HG03460 (cell line): ENCODE measurements around the gene KHSRP.
"Not testable (repeated sequence)": the region's sequence is repeated elsewhere in the genome, so short reads cannot be mapped to it uniquely, and the experiment has no call there.

Source experiments
- ATAC-seq: cut with Tn5 transposase; IDR thresholded peaks from one replicate; pipeline ENCODE4 v1.9.1; 2021; ENCODE audit not compliant: unreplicated experiment

The KHSRP gene

GRCh38 chr19:6421075-6422014 is 3.3 kb downstream of the KHSRP start:
- no peak for ATAC-seq

GRCh38 chr19:6418562-6418932 is 6.1 kb downstream of the KHSRP start:
- ATAC-seq = no peak

- ATAC-seq = no peak
Observed at GRCh38 chr19:6417713-6418561, 6.7 kb downstream of the KHSRP start.

GRCh38 chr19:6416658-6417405 is 7.8 kb downstream of the KHSRP start:
- ATAC-seq = no peak

- no peak for ATAC-seq
Observed at GRCh38 chr19:6415591-6416190, 8.9 kb downstream of the KHSRP start.

- ATAC-seq = no peak
Observed at GRCh38 chr19:6414793-6415590, 9.6 kb downstream of the KHSRP start.

- no peak for ATAC-seq
Observed at GRCh38 chr19:6413721-6414643, 10.6 kb downstream of the KHSRP start.

- ATAC-seq = no peak
Observed at GRCh38 chr19:6413291-6413690, 11.3 kb downstream of the KHSRP start.

- no peak for ATAC-seq
Observed at GRCh38 chr19:6412447-6413091, 12.0 kb downstream of the KHSRP start.

GRCh38 chr19:6412061-6412446 is 12.6 kb downstream of the KHSRP start:
- no peak for ATAC-seq

- ATAC-seq = no peak
Observed at GRCh38 chr19:6409346-6409745, 15.3 kb downstream of the KHSRP start.

GRCh38 chr19:6406401-6406800 is 18.2 kb downstream of the KHSRP start:
- ATAC-seq = no peak

- ATAC-seq = no peak
Observed at GRCh38 chr19:6402837-6403608, 21.6 kb downstream of the KHSRP start.

- ATAC-seq = no peak
Observed at GRCh38 chr19:6402058-6402457, 22.6 kb downstream of the KHSRP start.

GRCh38 chr19:6400062-6400944 is 24.3 kb downstream of the KHSRP start:
- ATAC-seq = not testable (repeated sequence)

- ATAC-seq = no peak
Observed at GRCh38 chr19:6396305-6396704, 28.3 kb downstream of the KHSRP start.

GRCh38 chr19:6394831-6395230 is 29.8 kb downstream of the KHSRP start:
- no peak for ATAC-seq
